Omental fat pad (tissue), 4 donors: ENCODE measurements around the gene IL25. TPM values are rescaled to one million over a fixed set of nuclear protein-coding genes. Genes with fewer than 3 reads are reported as not detected.

Experiments
- ATAC-seq: fragments of 150-250 bp; one replicate; pipeline ENCODE4 v1.9.1; 2016; ENCODE audit warnings: mild to moderate bottlenecking, moderate library complexity; ENCODE audit not compliant: low FRiP score
- DNase-seq: peaks from one replicate; pipeline ENCODE4 v3.0.0-alpha.2; 2019; ENCODE audit warnings: low spot score
- CTCF ChIP-seq, 3 donors: fragments of 450-650 bp; IDR thresholded peaks; one replicate each; pipeline ENCODE4 v1.5.1; 2016 to 2017; ENCODE audit warnings: antibody characterized with exemption in 3 of 3, mild to moderate bottlenecking in 3 of 3, moderate library complexity in 2 of 3
- total RNA-seq, 4 donors: library from RNA; depleted of rRNA; stranded (reverse); fragments of >200 nt; gene quantifications; one replicate each; pipeline ENCODE4 v1.1.0, GENCODE V29; 2016

IL25 gene
- total RNA-seq, 4 donors from 2014 or later: not detected

- no peak for TF ChIP-seq CTCF (IDR thresholded peaks at IDR 0.05)
- ATAC-seq (no peak), DNase-seq (no peak)
These were observed 37.0 kb upstream of the IL25 start for GRCh38 chr14:23335623-23336022.

- TF ChIP-seq CTCF (IDR thresholded peaks at IDR 0.05): no peak
- DNase-seq (no peak), ATAC-seq (no peak)
These were observed 32.9 kb upstream of the IL25 start for GRCh38 chr14:23339506-23340268.

- TF ChIP-seq CTCF (IDR thresholded peaks at IDR 0.05): no peak
- ATAC-seq: no peak
- DNase-seq: no peak
These were observed 28.1 kb upstream of the IL25 start for GRCh38 chr14:23344481-23344880.

DNA sequence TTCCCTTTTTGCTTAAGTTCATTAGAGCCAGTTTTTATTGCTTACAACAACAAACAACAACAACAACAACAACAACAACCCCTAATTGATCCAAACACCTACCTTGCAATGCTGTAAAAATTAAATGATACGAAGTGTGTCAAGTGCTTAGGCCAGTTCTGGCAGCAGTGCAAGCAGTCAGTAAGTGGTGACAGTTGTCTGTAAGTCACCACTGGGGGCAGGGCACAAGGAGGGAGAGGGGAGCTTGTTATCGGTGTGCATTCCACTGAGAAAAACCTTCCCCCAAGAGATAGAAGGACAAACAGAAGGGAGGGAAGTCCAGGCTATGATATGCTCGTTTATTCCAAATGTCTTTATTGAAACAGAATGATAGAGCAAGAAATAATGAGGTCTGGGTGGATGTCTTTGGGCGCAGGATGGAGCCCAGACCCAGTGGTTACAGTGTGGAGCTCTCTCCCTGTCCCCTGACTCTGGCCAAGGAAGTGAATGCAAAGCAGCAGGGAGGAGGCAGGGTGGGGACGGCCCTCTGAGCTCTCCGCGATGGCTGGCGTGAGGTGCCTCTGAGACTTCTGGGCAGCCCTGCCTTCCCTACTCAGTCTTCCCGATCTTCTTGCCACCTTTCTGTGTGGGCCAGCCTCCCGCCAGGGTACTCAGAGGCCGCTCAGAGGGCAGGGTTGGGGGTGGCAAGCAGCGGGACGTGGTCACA lies 26.5 kb upstream of the IL25 start:
- ATAC-seq (no peak), DNase-seq (no peak)
- no peak for TF ChIP-seq CTCF (IDR thresholded peaks at IDR 0.05)

DNA sequence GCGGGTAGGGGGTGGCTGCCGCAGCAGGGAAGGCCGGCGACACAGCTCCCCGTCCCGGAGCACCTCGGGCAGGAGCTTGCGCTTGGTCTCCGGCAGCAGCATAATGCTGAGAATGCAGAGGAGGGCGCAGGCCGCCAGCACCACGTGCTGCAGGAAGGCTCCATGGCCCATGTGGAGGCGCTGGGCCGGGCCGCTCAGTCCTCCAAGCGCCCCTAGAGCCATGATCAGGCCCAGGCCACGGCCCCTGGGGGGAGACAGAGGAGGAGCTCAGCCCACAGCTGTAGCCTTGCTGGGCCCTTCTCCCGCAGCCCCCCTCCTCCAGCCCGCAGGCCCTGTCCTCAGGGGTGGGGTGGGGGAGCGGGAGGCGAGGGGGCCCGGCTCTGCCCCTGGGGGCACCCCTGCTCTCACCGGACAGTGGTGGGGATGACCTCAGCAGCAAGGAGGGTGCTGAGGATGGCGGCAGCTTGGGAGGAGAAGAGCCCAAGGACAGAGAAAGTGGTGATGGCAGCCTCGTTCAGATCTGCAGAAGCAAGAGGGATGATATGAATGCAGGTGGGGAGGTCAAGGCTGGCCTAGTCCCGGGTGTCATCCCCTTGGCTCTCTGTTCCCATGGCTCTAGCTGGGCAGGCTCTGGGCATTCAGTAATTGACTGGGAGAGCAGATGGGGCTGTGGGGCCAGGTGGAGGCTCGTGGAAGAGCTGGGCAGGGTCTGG lies 25.8 kb upstream of the IL25 start:
- no peak for ATAC-seq
- DNase-seq: no peak
- no peak for TF ChIP-seq CTCF (IDR thresholded peaks at IDR 0.05)

DNA sequence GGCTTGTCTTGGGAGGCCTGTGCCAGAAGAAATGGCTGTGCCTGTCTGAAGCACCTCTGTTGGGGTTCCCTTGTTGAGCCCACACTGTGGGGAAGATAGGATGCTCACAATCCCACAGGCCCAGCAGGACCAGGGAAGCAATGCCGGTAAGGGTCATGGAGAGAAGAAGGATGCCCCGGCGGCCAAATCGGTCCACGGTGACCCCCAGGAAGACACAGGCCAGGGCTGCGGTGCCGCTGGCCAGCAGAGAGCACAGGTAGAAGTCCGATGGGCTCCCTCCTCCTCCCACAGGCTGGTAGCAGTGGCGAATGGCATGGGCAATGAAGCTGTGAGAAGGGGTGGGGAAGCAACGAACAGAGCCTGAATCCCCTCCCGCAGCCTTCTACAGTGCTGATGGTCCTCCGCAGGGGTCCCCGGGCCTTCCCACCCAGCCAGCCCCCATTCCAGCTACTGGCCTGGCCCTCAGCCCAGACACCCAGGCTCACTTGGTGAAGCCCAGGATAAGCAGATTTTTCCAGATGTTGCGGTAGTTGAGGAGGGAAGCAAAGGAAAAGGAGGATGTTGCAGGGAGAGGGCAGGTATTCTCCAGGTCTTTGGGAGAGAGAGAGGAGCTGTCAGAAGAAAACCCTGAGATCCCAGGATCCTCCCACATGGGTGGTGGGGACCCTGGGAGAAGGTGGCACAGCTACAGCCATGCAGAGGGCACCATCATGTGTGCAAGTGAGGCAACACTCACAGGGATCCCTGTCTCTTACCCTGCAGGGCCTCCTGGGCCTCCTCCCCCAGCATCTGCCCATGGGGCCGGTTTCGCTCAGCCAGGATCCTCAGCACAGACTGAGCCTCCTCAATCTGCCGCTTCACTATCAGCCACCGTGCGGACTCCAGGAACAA lies 25.0 kb upstream of the IL25 start:
- no peak for TF ChIP-seq CTCF (IDR thresholded peaks at IDR 0.05)
- DNase-seq (no peak), ATAC-seq (no peak)
